Lower leg skin (tissue), 3 donors: ENCODE measurements around the gene ICAM5.

Experiments used
- POLR2A ChIP-seq, 2 donors: fragments of 450-650 bp; IDR thresholded peaks; one replicate each; pipeline ENCODE4 v1.6.1; 2016 to 2017; ENCODE audit warnings: antibody characterized with exemption in 2 of 2, mild to moderate bottlenecking in 1 of 2, moderate library complexity in 1 of 2
- TF ChIP-seq, protein P1 (sequence below), 3 donors: fragments of 450-650 bp; IDR thresholded peaks; one replicate each; pipeline ENCODE4 v1.5.1; 2016; ENCODE audit warnings: antibody characterized with exemption in 3 of 3, mild to moderate bottlenecking in 3 of 3, moderate library complexity in 2 of 3

DNA sequence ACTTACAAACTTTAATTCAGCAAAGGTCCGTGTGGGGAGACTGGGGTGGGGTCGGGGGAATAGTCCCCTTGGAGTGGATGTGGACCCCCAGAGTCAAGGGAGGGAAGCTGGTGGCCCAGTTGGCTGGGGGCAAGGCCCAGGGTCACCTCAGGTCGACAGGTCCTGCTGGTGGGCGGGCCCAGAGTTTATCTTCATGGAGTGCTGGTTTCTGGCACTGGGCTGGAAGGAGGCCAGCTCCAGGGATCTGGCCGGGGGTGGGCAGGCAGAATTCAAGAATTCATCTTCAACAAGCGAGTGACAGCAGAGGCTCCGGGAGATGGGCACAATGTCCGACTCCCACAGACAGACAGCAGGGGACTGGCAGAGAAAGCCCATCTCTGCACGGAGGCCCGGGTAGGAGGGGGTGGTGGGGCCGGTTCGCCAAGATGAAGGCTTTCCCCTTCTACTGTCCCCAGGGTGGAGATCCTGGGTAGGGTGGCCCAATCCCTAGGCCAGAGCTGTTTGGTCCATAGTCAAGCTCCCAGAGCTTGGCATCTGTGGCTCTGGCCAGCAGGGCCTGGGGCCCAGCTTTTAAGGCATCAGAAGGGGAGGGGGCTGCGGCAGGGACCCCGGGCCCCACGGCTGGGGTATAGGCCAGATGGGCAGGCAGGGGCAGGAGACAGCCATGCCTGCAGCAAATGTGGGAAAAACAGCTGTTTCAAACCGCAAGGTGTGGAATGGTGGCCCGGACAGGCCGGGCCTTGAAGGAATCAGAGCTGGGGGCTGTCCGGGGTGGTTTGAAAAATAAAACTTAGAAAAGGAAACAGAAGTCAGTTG is 26.7 kb downstream of the ICAM5 start:
- TF ChIP-seq, protein P1, sequence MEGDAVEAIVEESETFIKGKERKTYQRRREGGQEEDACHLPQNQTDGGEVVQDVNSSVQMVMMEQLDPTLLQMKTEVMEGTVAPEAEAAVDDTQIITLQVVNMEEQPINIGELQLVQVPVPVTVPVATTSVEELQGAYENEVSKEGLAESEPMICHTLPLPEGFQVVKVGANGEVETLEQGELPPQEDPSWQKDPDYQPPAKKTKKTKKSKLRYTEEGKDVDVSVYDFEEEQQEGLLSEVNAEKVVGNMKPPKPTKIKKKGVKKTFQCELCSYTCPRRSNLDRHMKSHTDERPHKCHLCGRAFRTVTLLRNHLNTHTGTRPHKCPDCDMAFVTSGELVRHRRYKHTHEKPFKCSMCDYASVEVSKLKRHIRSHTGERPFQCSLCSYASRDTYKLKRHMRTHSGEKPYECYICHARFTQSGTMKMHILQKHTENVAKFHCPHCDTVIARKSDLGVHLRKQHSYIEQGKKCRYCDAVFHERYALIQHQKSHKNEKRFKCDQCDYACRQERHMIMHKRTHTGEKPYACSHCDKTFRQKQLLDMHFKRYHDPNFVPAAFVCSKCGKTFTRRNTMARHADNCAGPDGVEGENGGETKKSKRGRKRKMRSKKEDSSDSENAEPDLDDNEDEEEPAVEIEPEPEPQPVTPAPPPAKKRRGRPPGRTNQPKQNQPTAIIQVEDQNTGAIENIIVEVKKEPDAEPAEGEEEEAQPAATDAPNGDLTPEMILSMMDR (IDR thresholded peaks at IDR 0.05) = no peak
- no peak for TF ChIP-seq POLR2A (IDR thresholded peaks at IDR 0.05)
